SK-N-SH (cell line): ENCODE measurements around the gene DLEC1. TPM values are rescaled to one million over a fixed set of nuclear protein-coding genes. Genes with fewer than 3 reads are reported as not detected.

Experiments
- CTCF ChIA-PET: fragments of 300-600, 350-600 bp; formaldehyde crosslinking; extraction: SDS; loops from one replicate; lab custom pipeline; 2021; lab: Yijun Ruan, JAX
- POLR2A ChIA-PET: fragments of 350-600 bp; sonication (Branson Sonifier 250); formaldehyde crosslinking; extraction: SDS; loops from one replicate; lab custom pipeline; 2020; ENCODE audit warnings: antibody characterized with exemption, inconsistent platforms; lab: Yijun Ruan, JAX
- DNase-seq: peaks from one replicate; pipeline ENCODE4 v3.0.0; 2012
- H2AFZ ChIP-seq: fragments of 200-600 bp; sonication (generic); 2 replicates; pipeline ENCODE4 v1.8.1; 2016; ENCODE audit warnings: antibody characterized with exemption, mild to moderate bottlenecking, low read depth
- H3F3A ChIP-seq: fragments of 200-600 bp; sonication (generic); replicated peaks from 2 replicates; pipeline ENCODE3; 2016; ENCODE audit warnings: antibody characterized with exemption, mild to moderate bottlenecking; ENCODE audit not compliant: insufficient read depth
- H3K27ac ChIP-seq, 2 experiments: fragments of 200-500 bp in 1 of 2; fragments of 200-600 bp in 1 of 2; sonication (Bioruptor generic) in 1 of 2; sonication (generic), shearing (Covaris generic) in 1 of 2; 2 replicates each; pipeline versions ENCODE4 v1.5.1 to v1.6.1; 2014 to 2016; ENCODE audit warnings: low read depth in 2 of 2, inconsistent platforms in 1 of 2, low read length in 1 of 2, mild to moderate bottlenecking in 1 of 2, mixed read lengths in 1 of 2
- H3K27me3 ChIP-seq: fragments of 200-600 bp; sonication (generic), shearing (Covaris generic); 2 replicates; pipeline ENCODE4 v1.6.1; 2016; ENCODE audit warnings: mixed run types; ENCODE audit not compliant: insufficient read depth
- H3K36me3 ChIP-seq, 2 experiments: fragments of 200-500 bp in 1 of 2; fragments of 200-600 bp in 1 of 2; sonication (Bioruptor generic) in 1 of 2; sonication (generic) in 1 of 2; replicated peaks in 1 of 2; 2 replicates each; pipeline versions ENCODE3 to v1.5.1; 2014 to 2016; ENCODE audit warnings: low read length in 1 of 2, mild to moderate bottlenecking in 1 of 2; ENCODE audit not compliant: insufficient read depth in 2 of 2, control insufficient read depth in 1 of 2
- H3K4me1 ChIP-seq, 2 experiments: fragments of 200-500 bp in 1 of 2; fragments of 200-600 bp in 1 of 2; sonication (Bioruptor generic) in 1 of 2; sonication (generic), shearing (Covaris generic) in 1 of 2; 2 replicates each; pipeline versions ENCODE4 v1.5.1 to v1.6.1; 2014 to 2016; ENCODE audit warnings: low read depth in 1 of 2, low read length in 1 of 2, mixed run types in 1 of 2; ENCODE audit not compliant: insufficient read depth in 2 of 2, control insufficient read depth in 1 of 2
- H3K4me2 ChIP-seq: fragments of 200-600 bp; sonication (generic), shearing (Covaris generic); 2 replicates; pipeline ENCODE4 v1.6.1; 2017; ENCODE audit warnings: mixed run types
- H3K4me3 ChIP-seq, 2 experiments: fragments of 200-500 bp in 1 of 2; fragments of 200-600 bp in 1 of 2; sonication (Bioruptor generic) in 1 of 2; sonication (generic), shearing (Covaris generic) in 1 of 2; 2 replicates each; pipeline versions ENCODE4 v1.5.1 to v1.8.1; 2014 to 2016; ENCODE audit warnings: low read depth in 2 of 2, inconsistent platforms in 1 of 2, low read length in 1 of 2, mild to moderate bottlenecking in 1 of 2, mixed read lengths in 1 of 2, moderate library complexity in 1 of 2
- H3K79me2 ChIP-seq: fragments of 200-600 bp; sonication (generic); 2 replicates; pipeline ENCODE4 v1.8.1; 2017; ENCODE audit warnings: mild to moderate bottlenecking; ENCODE audit not compliant: insufficient read depth
- H3K9ac ChIP-seq: fragments of 200-600 bp; sonication (generic); 2 replicates; pipeline ENCODE4 v1.6.1; 2017; ENCODE audit warnings: mixed run types
- H3K9me2 ChIP-seq: fragments of 200-600 bp; sonication (generic); 2 replicates; pipeline ENCODE4 v1.6.1; 2017; ENCODE audit warnings: mixed run types
- H3K9me3 ChIP-seq: fragments of 200-600 bp; sonication (generic); 2 replicates; pipeline ENCODE4 v1.6.1; 2017; ENCODE audit warnings: mixed run types, mild to moderate bottlenecking, moderate library complexity
- H4K20me1 ChIP-seq: fragments of 200-600 bp; sonication (generic); 2 replicates; pipeline ENCODE4 v1.6.1; 2017; ENCODE audit warnings: mild to moderate bottlenecking, mixed run types; ENCODE audit not compliant: insufficient read depth
- CHD2 ChIP-seq: fragments of 150-350 bp; IDR thresholded peaks from 2 replicates; pipeline ENCODE4 v1.6.1; 2018; ENCODE audit warnings: low read length; ENCODE audit not compliant: partially characterized antibody
- EP300 ChIP-seq, 2 experiments: IDR thresholded peaks; 2 replicates each; pipeline versions ENCODE4 v1.4.0 to v1.6.1; 2012; ENCODE audit warnings: borderline replicate concordance in 1 of 2, low read depth in 1 of 2, low read length in 1 of 2
- GABPA ChIP-seq: IDR thresholded peaks from 2 replicates; pipeline ENCODE4 v1.4.0; 2012; ENCODE audit warnings: low read depth, mild to moderate bottlenecking
- GATA2 ChIP-seq: sonication (generic); formaldehyde crosslinking; IDR thresholded peaks from 2 replicates; pipeline ENCODE4 v1.5.0; 2020; ENCODE audit warnings: mild to moderate bottlenecking, missing genetic modification reagents
- IRF3 ChIP-seq: fragments of 150-350 bp; IDR thresholded peaks from 2 replicates; pipeline ENCODE4 v1.6.1; 2016; ENCODE audit warnings: mild to moderate bottlenecking, low read depth, low read length
- MEF2A ChIP-seq: IDR thresholded peaks from 2 replicates; pipeline ENCODE4 v1.4.0; 2012; ENCODE audit warnings: low read depth, borderline replicate concordance
- NFIC ChIP-seq: IDR thresholded peaks from 2 replicates; pipeline ENCODE4 v1.4.0; 2012; ENCODE audit warnings: borderline replicate concordance
- RAD21 ChIP-seq: IDR thresholded peaks from 2 replicates; pipeline ENCODE4 v1.6.1; 2012; ENCODE audit warnings: mild to moderate bottlenecking, low read length
- WGBS: methylation state at CpG from one replicate; pipeline ENCODE4 v1.1.6; 2017; ENCODE audit warnings: low lambda C conversion rate; 5-methylcytosine and 5-hydroxymethylcytosine counted together
- polyA plus RNA-seq, 3 experiments: library from polyadenylated mRNA; depleted of rRNA; stranded (reverse); fragments of >200 nt; gene quantifications; 2 replicates each; pipeline ENCODE4 v1.2.3, GENCODE V29; 2012
- TF ChIP-seq, protein P1 (sequence below): fragments of 200-600 bp; sonication (generic); IDR thresholded peaks from 2 replicates; pipeline ENCODE4 v1.6.1; 2017; ENCODE audit warnings: antibody characterized with exemption, mild to moderate bottlenecking, moderate library complexity
- TF ChIP-seq, protein P2 (sequence below): IDR thresholded peaks from 2 replicates; pipeline ENCODE4 v1.4.0; 2012; ENCODE audit warnings: low read depth, borderline replicate concordance

The DLEC1 gene
- polyA plus RNA-seq, 1 of the 3 experiments (the other 2 are of a cell fraction) = 0.02 TPM

DNA sequence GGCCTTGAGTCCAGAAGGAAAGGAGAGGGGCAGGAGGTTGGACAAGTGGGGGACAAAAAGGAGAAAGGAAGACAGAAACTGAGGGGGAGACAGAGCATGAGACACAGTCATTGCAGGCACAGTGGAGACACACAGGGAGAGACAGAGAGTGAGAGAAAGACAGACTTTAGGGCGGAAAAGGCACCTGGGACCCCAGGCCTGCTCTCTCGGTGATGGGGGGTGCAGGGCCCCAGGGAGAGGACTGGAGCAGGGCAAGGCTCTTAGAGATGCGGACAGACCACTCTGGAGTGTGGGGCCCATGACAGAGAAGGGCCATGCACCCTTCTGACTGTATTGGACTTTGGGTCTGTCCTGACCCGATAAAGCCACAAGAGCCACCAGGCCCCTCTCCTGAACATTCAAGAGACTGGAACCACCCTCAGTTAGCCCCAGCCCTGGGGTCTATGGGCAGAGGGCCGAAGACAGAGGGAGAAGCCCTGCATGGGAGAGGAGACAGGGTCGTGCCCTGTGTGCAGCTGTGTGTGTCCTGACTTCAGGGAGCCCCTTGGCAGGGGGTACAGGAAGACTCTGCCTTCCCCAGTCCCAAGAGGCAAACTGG is 22.1 kb upstream of the DLEC1 start:
- DNase-seq = no peak

DNA sequence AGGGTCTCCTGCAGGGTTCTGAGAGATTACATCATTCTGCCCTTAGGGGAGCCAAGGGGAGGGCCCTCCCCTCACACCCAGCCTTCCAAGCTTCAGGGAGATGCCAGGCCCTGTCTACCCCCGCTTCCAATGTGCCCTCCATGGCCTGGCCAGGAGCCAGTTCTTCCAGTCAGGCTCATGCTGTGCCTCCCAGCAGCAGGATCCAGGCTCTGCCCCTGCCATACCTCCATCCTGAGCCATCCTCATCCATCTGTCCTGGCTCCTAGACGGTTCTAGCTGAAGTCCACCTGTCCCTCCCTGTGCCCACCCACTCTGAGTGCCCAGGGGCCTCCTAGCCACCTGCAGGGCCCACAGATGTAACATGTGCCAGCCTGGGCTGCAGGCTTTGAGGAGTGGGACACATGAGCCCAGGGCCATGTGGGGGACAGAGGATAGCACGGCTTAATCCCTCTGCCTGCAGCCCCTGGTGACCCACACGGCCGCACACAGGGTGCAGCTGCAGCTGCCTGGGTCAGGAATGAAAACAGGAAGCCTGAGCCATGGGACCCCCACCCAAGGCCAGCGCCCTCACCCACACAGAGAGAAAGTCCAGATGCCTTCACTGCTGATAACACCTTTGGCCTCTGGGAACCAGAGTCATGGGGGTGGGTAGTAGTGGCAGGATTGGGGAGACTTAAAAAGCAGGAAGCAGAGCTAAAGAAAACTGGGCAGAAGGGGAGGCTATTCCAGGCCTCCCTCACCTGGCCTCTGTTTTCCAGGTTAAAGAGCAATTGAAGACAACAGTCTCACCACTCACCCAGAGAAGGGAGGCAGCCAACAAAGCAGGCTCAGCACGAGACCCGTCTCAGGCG is 21.3 kb upstream of the DLEC1 start:
- Histone ChIP-seq H3K79me2 (peaks cover 4% of the 10 kb centered on the region; the same call in 1 of the 2 replicates), H3K4me1 (peaks cover 0 to 30% of the 10 kb centered on the region in 2 experiments; a peak in 1 of 4 replicates), H3K27me3 (no peaks in the 10 kb centered on the region), H4K20me1 (no peaks in the 10 kb centered on the region), H3K4me3 (no peak overlapping the region), H3K4me2 (no peak overlapping the region), H2AFZ (no peak overlapping the region), H3K9me2 (no peaks in the 10 kb centered on the region), H3K27ac (peak overlapping the region in 1 of 2 experiments; percentile 40; a peak in 2 of 4 replicates)
- 58% methylated on average over 3 of the region's 9 CpGs for WGBS
- CTCF ChIA-PET = interaction anchor here (0.9 to 5.3 kb wide), 4 partner anchors 14 to 163 kb away, joined by 3 to 27 read pairs (median 4); no protein-coding TSS in a partner anchor
- peak; percentile 69 for DNase-seq
- TF ChIP-seq EP300 (IDR thresholded peaks at IDR 0.05; ENCODE audit: borderline replicate concordance in 1 of 2, low read depth in 1 of 2, low read length in 1 of 2) = peak in 1 of 2 experiments; percentile 50; a peak in 1 of 4 replicates
- peak; percentile 40; the same call in 1 of the 2 replicates for TF ChIP-seq GATA2 (CRISPR knock-in tag)
- TF ChIP-seq, protein P1, sequence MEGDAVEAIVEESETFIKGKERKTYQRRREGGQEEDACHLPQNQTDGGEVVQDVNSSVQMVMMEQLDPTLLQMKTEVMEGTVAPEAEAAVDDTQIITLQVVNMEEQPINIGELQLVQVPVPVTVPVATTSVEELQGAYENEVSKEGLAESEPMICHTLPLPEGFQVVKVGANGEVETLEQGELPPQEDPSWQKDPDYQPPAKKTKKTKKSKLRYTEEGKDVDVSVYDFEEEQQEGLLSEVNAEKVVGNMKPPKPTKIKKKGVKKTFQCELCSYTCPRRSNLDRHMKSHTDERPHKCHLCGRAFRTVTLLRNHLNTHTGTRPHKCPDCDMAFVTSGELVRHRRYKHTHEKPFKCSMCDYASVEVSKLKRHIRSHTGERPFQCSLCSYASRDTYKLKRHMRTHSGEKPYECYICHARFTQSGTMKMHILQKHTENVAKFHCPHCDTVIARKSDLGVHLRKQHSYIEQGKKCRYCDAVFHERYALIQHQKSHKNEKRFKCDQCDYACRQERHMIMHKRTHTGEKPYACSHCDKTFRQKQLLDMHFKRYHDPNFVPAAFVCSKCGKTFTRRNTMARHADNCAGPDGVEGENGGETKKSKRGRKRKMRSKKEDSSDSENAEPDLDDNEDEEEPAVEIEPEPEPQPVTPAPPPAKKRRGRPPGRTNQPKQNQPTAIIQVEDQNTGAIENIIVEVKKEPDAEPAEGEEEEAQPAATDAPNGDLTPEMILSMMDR = no peak
- TF ChIP-seq, all 33 proteins: peak for 2
- H3K9ac ChIP-seq = no peak overlapping the region
- H3F3A ChIP-seq = peaks cover 8% of the 10 kb centered on the region
- no peaks in the 10 kb centered on the region for H3K9me3 ChIP-seq
- peaks cover 13 to 32% of the 10 kb centered on the region in 2 experiments for H3K36me3 ChIP-seq
- POLR2A ChIA-PET = interaction anchor here (1.6 kb wide), 1 partner anchor 12 kb away, joined by 4 read pairs; the partner anchor contains the start of gene PLCD1

More for the DNA sequence above, 22.1 kb upstream of the DLEC1 start:
- H4K20me1 ChIP-seq = no peaks in the 10 kb centered on the region
- H3K27ac ChIP-seq = no peak overlapping the region
- no peaks in the 10 kb centered on the region for H3K9me3 ChIP-seq
- no peaks in the 10 kb centered on the region for H3K9me2 ChIP-seq
- peaks cover 0 to 26% of the 10 kb centered on the region in 2 experiments; a peak in 1 of 4 replicates for H3K4me1 ChIP-seq
- peaks cover 13 to 32% of the 10 kb centered on the region in 2 experiments for H3K36me3 ChIP-seq
- H3F3A ChIP-seq = peaks cover 8% of the 10 kb centered on the region
- no peak overlapping the region for H3K4me3 ChIP-seq
- POLR2A ChIA-PET = no interaction called here
- WGBS = 96% methylated on average over 2 of the region's 6 CpGs
- no peak overlapping the region for H3K4me2 ChIP-seq
- H3K79me2 ChIP-seq = peaks cover 2% of the 10 kb centered on the region; the same call in 1 of the 2 replicates
- TF ChIP-seq NFIC (no peak), IRF3 (no peak), GABPA (no peak), RAD21 (no peak), CHD2 (no peak), MEF2A (no peak)
- TF ChIP-seq, protein P2, sequence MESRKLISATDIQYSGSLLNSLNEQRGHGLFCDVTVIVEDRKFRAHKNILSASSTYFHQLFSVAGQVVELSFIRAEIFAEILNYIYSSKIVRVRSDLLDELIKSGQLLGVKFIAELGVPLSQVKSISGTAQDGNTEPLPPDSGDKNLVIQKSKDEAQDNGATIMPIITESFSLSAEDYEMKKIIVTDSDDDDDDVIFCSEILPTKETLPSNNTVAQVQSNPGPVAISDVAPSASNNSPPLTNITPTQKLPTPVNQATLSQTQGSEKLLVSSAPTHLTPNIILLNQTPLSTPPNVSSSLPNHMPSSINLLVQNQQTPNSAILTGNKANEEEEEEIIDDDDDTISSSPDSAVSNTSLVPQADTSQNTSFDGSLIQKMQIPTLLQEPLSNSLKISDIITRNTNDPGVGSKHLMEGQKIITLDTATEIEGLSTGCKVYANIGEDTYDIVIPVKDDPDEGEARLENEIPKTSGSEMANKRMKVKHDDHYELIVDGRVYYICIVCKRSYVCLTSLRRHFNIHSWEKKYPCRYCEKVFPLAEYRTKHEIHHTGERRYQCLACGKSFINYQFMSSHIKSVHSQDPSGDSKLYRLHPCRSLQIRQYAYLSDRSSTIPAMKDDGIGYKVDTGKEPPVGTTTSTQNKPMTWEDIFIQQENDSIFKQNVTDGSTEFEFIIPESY = no peak
- CTCF ChIA-PET = interaction anchor here (0.9 to 5.3 kb wide), 4 partner anchors 10 to 162 kb away, joined by 3 to 27 read pairs (median 4); no protein-coding TSS in a partner anchor
- no peaks in the 10 kb centered on the region for H3K27me3 ChIP-seq
- no peak overlapping the region for H3K9ac ChIP-seq
- no peak overlapping the region for H2AFZ ChIP-seq
